ENCODE measurements around the gene CCM2L.
A peak's percentile ranks its signal among the peaks of the same experiment; 100 is the strongest.
"Not testable (repeated sequence)": the region's sequence is repeated elsewhere in the genome, so short reads cannot be mapped to it uniquely, and the experiment has no call there.

CCM2L gene

DNA sequence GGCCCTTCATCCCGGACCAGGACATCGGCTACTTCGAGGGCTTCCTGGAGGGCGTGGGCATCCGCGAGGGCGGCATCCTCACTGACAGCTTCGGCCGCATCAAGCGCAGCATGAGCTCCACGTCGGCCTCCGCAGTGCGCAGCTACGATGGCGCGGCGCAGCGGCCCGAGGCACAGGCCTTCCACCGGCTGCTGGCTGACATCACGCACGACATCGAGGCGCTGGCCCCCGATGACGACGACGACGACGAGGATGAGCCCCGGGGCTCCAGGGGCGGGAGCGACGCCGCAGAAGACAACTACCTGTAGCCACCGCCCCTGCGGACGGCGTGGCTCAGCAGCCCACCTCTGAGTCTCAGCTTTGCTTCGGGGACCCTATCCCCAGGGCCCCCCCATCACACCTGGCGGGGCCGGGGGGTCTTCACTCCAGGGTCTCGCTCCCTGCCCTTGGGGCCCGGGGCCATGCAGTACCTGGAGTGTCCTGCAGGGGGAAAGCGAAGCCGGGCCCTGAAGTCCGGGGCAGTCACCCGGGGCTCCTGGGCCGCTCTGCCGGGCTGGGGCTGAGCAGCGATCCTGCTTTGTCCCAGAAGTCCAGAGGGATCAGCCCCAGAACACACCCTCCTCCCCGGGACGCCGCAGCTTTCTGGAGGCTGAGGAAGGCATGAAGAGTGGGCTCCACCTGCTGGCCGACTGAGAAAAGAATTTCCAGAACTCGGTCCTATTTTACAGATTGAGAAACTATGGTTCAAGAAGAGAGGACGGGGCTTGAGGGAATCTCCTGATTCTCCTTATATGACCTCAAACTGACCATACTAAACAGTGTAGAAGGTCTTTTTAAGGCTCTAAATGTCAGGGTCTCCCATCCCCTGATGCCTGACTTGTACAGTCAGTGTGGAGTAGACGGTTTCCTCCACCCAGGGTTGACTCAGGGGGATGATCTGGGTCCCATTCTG is 21.0 kb downstream of the CCM2L start:
- DNase-seq = peak; percentile 68

DNA sequence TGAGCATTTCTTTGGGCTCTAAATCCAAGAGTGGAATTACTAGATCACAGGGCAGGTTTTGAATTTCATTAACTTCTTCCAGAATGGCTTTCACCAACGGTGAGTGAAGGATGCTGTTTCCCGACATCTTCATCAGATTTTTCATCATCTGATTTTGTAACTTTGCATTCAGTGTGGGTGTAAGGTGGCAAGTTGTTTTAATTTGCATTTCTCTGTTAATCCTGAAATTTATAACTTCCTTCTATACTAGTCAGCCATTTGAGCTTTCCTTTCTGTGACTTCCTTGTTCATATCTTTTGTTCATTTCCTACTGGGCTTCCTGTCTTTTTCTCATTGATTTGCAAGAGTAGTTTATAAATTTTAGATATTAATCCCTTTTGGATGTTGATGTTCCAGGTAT is 23.1 kb downstream of the CCM2L start:
- DNase-seq = no peak

DNA sequence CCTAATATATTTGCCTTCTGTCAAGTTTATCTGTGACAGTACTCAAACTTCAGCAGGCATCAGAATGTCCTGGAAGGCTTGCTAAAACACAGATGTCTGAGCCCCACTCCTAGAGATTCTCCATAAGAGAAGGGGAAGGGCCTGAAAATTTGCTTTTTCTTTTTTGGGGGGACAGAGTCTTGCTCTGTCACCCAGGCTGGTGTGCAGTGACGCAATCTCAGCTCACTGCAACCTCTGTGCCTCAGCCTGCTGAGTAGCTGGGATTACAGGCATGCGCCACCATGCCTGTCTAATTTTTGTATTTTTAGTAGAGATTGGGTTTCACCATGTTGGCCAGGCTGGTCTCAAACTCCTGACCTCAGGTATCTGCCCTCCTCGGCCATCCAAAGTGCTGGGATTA is 23.5 kb downstream of the CCM2L start:
- DNase-seq = not testable (repeated sequence)

DNA sequence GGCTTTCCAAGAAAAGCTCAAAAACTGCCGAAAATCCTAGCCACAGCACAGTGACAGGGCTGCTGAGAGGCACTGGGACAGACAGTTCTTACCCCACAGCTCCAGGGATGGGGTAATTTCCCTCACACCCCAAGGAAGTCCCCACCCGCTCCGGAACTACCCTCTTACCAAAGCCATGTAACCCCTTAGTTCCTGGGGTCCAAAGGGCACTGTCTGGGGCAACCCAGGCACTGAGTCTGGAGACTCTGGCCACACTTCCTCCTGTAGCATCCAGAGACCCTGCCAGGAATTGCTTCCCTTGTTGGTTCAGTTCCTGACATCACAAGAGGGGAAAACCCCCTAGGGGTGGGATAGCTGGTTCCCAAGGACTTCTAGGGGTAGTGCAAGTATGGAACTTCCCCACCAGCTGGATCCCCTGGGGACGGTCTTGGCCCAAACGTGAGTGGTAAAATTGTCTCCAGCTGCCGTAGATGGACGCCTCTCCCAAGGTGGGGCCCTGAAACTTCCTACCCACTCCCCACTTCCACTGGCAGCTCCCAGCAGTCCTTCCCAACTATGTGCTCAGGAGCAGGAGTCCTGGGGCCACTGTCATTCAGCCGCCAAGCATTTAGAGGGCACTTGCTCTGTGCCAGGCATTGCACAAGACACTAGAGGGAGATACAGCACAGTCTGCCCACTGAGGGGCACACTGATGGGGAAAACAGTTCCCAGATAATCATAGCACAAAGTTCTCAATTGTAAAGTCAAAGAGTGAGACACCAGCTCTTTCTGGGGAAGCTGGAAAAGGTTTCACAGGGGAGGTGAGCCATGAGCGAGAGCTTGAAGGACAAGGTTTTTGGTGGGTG is 24.6 kb downstream of the CCM2L start:
- DNase-seq = no peak

DNA sequence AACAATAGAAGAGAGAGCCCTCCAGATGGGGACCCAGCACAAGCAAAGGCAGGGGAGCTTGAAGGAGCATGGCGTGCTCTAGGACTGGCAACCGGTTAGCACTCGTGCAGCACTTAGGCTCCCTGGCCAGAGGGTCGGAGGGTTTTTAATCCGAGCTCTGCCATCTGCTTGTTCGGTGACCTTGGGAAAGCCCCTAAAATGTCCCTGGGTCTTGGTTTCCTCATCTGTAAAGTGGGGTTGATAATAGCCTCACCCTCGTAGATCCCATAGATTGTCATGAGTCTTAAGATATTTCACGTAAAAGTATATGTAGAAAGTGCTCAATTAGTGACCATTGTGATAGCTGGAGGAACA is 25.2 kb downstream of the CCM2L start:
- no peak for DNase-seq

DNA sequence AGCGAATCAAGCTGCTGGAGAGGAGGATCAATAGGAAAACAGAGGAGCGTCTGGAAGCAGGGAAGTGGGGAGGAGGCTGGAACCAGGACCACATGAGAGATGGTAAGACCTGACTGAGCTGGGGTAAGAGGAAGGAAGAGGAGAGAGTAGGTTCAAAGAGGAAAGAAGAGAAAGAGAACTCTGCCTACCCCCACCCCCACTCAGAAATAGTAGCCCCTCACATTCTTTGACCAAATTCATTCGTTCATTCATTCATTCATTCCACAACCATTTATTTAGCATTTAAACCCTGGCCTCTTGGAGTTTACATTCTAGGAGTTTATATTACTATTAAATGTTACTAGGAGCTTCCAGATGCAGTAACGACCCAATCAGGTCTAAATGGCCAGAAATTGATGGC is 26.0 kb downstream of the CCM2L start:
- DNase-seq = no peak

GRCh38 chr20:32036716-32037485 is 26.7 kb downstream of the CCM2L start:
- DNase-seq = no peak

- no peak for DNase-seq
These were observed 27.7 kb downstream of the CCM2L start for GRCh38 chr20:32037929-32038328.

GRCh38 chr20:32040142-32040953 is 30.1 kb downstream of the CCM2L start:
- no peak for DNase-seq

DNA sequence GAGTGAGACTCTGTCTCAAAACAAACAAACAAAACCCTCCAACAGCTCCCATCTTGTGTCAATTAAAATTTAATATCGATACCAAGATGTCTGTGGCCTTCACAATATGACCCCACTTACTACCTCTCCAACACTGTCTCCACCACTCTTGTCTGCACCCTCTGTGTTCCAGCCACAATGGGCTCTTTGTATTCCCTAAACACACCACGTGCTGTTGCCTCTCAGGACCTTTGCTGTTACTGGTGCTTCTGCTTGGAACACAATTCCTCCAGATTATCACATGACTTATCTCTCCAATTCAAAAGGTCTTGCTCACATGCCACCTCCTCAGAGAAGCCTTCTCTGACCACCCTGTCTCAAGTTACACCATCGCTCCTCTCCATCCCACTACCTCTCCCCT is 35.8 kb downstream of the CCM2L start:
- DNase-seq = no peak

DNA sequence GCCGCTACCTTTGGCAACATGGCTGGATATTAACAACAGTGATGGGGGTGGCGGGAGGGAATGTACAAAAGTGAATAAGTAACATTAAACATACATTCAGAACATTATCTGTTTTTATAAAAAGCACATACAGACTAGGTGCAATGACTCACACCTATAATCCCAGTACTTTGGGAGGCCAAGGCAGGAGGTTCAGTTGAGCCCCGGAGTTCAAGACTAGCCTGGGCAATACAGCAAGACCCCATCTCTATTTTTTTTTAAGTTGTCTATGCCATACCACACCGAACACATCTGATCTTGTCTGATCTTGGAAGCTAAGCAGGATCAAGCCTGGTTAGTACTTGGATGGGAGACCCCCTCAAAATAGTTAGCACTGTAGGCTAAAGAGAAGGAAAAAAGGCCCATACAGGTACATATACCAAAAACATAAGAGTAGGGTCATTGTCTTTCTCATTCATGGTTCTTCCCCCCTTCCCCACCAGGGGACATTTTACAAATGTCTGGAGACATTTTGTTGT is 40.1 kb downstream of the CCM2L start:
- DNase-seq = no peak

GRCh38 chr20:32050851-32051556 is 40.8 kb downstream of the CCM2L start:
- peak; percentile 6 for DNase-seq

GRCh38 chr20:32051720-32052089 is 41.5 kb downstream of the CCM2L start:
- no peak for DNase-seq

GRCh38 chr20:32052090-32052777 is 42.0 kb downstream of the CCM2L start, which contains the start of gene HCK:
HCK (plus strand) TSS chr20:32052242.
- peak; percentile 25 for DNase-seq

- no peak for DNase-seq
These were observed 42.6 kb downstream of the CCM2L start for GRCh38 chr20:32052778-32053362.

GRCh38 chr20:32053648-32054047 is 43.4 kb downstream of the CCM2L start:
- DNase-seq = no peak

- no peak for DNase-seq
These were observed 46.7 kb downstream of the CCM2L start for GRCh38 chr20:32056708-32057483.

DNA sequence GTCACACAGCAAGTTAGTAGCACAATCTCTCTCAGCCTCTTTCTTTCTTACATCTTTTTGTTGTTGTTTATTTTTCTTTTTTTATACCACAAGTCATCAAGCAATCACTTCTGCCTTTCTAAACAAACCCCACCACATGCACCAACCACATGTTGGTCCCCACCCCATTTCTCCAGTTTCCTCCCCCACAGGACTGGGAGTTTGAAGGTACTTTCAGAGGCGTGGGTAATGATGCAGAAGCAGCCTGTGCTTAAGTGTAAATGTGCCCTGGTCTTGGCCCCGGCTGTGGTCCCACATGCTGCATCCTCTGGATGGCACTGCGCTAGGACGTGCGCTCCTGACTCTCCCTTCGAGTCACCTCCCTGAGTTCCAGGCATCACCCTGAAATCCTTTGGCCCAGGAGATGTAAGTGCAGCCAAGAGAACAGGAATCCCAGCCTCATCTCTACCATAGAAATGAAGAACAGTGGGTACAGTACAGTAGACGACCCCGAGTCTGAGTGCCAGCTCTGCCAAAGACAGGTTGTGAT is 47.5 kb downstream of the CCM2L start:
- DNase-seq = no peak

GRCh38 chr20:32059189-32059588 is 49.0 kb downstream of the CCM2L start:
- no peak for DNase-seq
